IPS-NIHi7 (cell line): ENCODE data around the gene MRC1.

ENCODE experiments used
- DNase-seq: peaks from one replicate; pipeline ENCODE4 v3.0.0; 2012; ENCODE audit warnings: mixed read lengths; ENCODE audit errors: extremely low spot score

Gene MRC1

DNA sequence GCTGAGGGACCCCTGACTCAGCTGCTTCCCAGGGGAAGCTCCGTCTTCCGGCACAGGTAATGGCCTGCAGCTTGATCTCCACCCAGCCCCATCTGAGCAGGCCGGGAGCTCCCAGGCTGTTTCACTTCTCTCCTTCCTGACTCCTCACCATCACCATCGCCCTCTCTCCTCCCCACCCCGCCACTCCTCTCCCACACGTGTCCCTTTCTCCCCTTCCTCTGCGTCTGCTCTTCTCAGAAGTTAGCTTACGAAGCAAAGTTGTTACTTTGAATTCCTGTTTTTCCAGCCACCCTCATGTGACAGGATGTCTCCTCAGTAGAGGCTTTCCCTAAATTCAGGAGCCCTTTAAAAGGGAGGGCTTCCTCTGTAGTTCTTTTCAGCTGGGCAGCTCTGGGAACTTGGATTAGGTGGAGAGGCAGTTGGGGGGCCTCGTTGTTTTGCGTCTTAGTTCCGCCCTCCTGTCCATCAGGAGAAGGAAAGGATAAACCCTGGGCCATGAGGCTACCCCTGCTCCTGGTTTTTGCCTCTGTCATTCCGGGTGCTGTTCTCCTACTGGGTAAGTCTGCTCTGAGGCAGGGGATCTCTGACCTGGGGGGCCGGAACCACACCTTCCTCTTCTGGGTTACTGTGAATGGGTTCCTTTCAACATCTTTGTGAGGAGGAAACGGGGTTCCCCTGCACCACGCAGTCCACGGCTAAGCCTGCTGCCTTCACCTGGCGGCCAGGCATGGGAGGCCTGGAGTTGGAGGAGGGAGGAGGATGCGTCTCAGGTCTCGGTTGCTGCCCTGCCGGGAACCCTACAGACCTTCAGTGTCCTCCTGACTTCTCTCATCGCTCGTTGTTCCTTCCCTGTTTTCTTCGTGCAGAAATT, at the start of gene MRC1:
TSS of gene MRC1 (plus strand) at position 378 of the 871 bp plus-strand sequence. CDS start at position 496, 118 bp downstream.
- DNase-seq, result peak; percentile 19

DNA sequence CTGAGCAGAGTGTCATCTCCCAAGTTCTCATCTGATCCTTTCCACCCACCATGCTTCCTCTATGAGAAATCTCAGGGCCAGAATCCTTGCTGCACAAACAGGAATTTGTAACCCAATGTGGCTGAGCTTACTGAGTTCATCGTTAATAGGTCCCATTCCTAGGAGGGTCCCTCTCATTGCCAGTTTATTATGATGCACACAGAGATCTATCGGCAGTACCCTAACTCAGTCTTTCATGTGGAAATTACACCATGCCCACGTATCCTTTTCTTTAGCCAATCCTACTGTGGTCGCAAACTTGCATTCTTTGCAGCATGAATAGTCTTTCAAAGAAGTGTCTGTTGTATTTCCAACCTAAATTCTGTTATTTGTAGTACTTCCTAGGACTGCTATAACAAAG, 45.0 kb upstream of the MRC1 start:
- DNase-seq, result peak; percentile 35

DNA sequence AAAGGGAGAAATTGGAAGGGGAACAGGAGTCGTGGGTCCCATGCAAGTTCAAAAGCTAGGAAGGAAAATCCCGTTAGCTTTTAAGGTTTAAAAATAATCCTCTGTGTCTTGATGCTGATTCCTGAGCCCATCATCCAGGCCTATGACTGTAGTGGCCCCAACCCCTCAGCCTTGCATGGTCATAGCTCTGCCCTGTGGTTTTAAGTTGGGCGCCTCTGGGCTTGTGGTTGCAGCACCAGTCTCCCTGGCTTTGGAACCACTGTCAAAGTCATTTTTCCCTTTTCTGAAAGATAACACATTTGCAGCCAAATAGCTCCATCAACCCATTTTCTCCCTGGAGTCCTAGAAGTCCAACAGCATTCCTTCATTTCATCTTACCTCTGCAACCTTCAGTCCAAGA, 43.5 kb upstream of the MRC1 start:
- DNase-seq, result no peak

DNA sequence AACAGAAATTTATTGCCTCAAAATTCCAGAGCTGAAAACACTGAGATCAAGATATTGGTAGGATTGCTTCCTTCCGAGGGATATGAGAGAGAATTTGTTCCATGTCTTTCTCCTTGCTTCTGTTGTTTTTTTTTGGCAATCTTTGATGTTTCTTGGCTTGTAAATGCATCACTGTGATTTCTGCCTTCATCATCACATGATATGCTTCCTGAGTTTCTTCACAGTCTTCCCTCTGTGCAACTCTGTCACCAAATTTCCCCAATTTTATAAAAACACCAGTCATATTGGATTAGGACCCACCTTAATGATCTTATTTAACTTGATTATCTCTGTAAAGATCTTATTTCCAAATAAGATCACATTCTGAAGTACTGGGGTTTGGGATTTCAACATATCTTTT, 42.4 kb upstream of the MRC1 start:
- no peak for DNase-seq

DNA sequence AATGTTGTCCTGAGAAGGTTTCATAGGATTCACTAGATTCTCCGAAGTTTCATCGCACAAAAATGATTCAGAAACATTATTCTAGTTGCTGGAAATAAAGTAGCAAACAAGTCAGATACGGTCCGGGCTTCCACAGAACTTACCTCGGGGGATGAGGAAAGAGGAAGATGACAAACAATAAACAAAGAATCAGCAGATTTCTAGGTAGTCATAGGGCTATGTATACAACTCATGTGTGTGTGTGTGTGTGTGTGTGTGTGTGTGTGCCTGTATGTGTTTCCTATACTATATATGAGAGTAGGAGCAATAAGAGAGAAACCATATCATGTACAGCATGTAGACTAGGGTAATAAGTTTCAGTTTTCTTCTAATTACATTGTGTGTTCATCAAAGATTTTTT, 40.7 kb upstream of the MRC1 start:
- no peak for DNase-seq

DNA sequence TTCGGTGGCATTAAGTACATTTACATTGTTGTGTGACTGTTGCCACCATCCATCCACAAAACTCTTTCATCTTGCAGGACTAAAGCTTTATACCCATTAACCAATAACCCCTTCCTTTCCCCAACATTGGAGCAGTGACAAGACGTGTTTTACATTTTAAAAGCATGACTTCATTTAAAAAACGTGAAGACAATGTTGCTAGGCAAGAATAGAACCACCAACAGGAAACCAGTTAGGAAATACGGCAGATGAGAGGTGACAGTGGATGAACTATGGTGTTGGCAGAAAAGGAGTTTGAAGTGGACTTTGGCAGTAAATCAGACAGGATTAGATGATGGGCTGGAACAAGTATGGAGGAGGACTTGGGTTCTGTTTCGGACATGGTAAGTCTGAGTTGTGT, 40.2 kb upstream of the MRC1 start:
- no peak for DNase-seq

DNA sequence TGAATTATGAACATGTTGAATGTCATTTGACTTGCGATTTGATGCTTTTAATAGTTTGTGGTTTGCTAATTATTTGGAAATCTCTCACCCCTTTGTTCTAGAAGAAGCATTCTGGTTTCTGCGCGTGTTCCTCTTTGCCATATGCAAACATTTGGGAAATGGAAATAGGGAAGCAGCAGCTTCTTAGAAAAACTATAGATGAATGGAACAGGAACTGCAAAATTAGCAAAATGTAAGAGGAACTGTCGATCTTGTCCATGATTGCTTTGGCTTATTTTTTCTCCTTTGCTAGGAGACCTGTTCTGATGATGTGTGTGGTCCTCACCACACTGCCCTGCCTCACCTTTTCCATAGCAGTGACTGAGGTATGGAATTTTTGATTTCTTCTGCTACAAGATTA, 38.1 kb upstream of the MRC1 start:
- DNase-seq, result no peak

DNA sequence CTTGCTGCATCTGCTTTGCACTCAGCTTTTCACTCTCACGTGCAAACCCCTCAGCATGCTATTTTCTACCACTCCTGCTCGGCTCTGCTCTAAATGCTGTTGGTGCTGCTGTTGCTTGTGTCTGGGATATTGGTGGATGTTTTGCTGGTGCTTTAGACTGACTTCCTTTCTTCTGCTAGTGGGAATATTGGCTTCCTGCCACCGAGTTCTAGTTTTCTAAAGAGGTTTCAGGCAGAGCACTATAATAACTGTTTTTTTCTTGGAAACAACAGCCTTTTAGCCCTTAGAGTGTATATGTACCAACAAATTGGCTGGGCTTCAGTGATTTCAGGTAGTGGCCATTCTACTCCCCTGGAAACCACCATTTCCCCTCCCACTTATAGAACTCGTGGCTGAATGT, 29.4 kb upstream of the MRC1 start:
- no peak for DNase-seq

DNA sequence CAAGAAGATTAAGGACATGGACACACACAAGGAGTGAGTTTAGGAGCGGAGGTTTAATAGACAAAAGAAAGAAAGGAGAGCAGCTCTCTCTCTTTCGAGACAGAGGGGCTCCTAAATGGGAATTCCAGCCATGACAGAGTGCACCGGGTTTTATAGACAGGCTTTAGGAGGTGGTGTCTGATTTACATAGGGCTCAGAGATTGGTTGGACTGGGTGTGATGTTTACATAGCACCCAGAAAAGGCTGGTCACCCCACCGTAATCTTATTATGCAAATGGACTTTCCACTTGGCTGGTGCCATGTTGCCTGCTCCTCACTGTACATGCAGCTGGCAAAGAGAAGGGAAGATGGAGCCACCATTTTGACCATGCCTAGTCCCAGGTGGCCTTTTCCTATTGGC, 28.4 kb upstream of the MRC1 start:
- no peak for DNase-seq

DNA sequence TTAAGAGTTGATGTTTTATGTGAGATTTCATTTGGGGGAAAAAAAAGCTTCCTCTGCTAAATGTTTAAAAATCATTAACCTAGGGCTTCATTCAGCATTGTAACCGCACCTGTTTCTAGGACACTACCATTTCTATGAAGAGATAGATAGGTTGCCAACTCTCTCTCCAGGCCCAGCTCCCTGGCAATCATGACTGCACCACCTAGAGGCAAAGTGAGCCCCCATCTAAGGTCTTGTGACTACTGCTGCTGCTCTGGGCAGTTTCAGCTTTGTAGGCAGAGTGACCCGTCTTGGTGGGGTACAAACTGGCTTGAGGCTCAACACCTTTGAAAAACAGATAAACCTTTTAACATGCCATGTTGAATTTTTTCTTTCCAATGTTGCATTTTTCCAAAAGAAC, 27.3 kb upstream of the MRC1 start:
- peak; percentile 49 for DNase-seq

DNA sequence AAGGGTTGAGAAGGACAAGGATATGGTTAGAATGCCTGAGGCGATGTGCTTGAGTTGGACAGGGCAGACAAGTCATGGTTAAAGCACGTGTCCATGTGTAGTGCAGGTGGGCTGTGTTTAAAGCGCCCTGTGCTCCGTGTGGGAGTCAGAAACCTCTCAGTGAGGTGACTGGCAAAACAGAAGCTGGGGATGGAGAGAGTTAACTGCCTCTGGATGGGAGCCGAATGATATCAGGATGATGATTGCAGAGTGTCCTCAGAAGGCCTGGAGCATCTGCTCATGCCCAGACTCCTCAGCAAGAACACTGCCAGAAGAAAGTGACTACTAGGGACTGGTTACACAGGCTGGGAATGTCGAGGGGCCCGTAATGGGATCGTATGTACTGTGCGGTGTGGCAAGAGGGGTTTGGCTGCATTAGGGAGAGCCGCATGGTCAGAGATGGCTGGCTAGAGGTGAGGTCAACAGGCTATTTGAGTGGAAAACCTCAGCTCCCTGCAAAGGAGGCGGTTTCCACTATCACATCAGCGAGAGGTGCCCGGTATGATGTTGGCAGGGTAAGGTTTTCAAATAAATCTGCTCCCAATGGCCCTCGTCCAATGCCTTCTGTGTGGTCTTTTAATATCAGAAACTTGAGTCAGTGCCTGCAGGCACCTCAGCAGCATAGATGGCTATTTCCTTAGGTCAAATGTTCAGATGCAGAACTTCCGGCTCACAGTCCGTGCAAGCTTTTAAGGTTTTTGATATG, 26.1 kb upstream of the MRC1 start:
- no peak for DNase-seq

DNA sequence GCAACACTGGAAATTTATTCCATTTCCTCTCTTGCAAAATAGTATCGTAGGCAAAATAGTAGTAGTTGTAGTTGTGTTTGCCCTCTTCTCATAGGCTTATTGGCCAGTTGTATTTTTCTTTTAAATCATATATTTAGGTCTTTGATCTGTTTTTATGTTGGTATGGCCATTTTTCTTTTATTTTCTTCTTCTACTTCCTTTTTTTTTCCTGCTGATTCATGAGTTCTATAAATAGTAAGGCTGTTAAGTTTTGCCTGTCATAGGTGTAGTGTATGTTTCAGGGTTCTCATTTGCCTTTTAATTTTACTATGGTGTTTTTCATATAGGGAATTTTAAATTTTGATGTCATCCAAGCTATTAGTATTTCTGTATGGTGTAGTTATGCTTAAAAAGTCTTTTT, 25.4 kb upstream of the MRC1 start:
- DNase-seq, result no peak

DNA sequence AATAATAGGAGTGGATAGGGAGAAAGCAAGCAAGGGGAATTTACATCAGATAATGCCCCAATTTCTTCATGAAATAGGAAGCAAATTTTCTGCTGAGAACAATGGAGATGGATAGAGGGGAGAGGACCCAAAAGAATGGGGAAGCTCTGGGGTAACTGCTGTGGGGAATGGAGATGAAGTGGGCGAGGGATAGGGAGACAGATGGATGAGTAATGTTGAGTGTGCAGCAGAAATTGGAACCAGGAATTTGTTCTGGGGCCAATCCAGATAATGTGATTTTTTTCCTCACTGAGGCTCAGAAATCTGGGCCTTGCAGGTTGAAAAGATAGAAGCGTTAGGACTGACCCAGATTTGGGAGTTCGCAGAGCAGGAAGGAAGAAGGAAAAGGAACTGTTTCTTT, 24.5 kb upstream of the MRC1 start:
- DNase-seq, result no peak

DNA sequence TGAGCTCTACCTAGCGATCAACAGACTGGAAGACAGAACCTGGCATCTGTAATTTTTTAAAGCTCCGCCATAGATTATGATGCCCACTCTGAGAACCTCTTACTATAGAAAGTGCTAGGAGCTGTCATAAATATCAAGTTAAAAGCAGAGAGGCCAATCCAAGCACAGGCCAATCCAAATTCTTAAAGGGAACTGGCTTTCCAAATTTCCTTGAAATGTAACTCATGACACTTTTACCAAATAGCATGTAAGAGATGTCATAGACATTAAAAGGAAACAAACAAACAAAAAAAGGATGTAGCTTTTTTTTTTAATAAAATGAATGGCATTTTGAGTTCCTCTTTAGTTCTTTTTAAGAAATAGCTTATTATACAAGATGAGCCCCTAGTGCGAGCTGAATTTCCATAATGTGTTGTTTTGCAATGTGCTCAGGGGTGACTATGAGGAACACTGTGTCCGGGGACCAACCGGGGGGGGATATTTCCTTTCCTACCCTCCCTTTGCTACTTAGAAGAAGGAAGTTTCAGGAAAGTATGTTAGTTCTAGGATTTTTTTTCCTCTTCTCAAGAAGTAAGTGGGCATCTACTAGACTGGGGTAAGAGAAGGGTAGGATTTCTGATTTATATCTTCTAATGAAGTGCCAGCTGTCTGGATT, 23.7 kb upstream of the MRC1 start:
- no peak for DNase-seq

DNA sequence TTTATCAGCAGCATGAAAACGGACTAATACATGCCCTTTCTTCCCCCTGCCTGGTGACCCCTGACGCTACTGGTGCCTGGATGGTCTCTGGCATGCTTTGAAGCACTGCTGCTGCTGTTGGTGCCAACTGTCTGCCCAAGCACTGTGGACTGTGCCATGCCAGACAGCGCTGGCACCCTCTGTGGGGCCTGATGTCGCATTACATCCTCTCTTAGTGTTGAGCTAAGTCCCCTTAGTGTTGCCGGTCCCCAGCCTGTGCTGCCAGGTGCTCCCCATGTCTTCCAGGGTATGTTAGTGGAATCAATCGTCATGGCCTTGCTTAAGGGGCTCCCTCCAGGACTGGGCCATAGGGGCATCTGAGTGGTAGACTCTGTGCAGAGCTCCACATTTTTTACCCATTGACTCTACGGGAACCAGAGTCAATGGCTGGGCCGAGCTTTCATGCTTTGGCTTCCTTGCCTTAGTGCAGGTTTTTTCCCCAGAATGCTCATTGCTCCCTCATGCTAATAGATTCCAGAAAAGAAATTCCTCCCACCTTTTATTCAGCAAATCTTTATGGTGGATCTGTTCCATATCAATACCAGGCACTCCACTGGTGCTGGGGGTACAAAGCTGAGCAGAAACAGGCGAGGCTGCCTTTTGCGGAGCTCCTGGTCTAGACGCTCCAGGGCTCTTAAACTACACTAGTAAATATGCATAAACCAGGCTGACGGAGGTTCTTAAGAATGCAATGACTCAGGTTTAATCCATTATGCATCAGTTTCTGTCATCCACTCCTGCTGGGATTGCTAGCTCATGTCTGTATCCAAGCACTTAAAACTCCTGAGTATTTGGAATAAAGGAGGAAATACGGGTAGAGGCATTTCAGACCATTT, 21.8 kb upstream of the MRC1 start:
- DNase-seq, result peak; percentile 39

DNA sequence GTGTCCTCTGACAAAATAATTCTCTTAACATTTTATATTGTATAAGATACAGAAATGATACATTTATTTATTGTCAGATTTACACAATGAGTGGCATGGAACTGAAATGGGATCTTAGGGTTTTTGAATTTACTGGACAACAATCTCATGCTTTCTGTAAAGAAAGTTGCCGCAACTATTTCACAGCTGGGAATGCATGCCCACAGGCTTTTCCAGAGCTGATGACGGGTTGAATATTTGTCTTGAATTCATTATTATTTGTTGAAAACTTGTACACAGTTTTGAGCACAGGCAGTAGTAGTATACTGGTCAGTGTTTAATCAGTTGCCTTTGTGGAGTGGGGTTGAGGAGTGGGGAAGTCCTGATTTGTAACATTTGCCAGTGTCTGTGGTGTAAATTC, 20.5 kb upstream of the MRC1 start:
- DNase-seq, result no peak

DNA sequence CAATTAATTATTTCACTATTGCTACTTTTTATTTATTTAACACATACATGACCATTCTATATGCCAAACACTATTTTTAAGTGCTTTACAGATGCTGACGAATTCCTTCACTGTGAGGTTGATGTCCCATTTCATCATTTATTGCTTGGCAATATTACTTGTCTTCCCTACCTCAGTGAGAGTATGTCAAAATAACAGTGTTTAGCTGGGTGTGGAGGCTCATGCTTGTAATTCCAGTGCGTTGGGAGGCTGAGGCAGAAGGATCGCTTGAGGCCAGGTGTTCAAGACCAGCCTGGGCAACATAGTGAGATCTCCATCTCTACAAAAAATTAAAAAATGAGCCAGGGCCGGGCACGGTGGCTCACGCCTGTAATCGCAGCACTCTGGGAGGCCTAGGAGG, 19.8 kb upstream of the MRC1 start:
- DNase-seq, result no peak

DNA sequence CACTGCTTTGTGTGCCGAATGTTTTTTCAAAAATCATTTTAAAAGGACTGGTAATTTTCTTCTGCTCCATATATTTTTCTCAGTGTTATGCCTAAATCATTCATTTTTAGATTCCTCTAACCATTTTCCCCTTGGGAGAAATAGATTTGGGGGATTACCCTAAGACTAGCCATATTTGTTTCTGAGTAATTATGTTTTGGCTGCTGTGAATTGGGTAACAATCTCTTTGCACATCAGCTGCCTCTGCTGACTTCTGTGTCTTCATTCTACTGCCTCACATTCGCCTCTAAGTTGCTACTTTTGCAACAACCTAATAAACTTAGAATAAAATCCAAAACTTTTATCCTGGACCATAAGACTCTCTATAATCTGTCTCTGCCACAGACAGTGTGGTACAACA, 18.5 kb upstream of the MRC1 start:
- no peak for DNase-seq

DNA sequence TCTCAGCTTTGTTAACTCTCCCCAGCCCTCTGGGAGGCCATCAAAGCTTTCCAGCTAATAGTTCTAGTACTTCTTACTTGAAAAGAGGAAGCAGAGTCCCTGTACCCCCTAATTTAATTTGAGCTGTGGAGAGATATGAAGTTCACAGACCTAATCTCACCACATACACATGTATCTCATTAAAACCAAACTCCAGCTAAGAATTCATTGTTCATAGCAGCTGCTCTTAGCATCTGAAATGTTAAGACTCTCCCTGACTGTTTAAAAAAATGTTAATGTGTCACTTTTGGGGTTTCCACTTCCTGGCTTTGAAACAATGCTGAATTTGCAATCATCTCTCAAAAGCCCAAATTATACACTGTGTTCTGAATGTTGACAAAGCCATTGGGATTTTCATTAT, 16.2 kb upstream of the MRC1 start:
- DNase-seq, result no peak

DNA sequence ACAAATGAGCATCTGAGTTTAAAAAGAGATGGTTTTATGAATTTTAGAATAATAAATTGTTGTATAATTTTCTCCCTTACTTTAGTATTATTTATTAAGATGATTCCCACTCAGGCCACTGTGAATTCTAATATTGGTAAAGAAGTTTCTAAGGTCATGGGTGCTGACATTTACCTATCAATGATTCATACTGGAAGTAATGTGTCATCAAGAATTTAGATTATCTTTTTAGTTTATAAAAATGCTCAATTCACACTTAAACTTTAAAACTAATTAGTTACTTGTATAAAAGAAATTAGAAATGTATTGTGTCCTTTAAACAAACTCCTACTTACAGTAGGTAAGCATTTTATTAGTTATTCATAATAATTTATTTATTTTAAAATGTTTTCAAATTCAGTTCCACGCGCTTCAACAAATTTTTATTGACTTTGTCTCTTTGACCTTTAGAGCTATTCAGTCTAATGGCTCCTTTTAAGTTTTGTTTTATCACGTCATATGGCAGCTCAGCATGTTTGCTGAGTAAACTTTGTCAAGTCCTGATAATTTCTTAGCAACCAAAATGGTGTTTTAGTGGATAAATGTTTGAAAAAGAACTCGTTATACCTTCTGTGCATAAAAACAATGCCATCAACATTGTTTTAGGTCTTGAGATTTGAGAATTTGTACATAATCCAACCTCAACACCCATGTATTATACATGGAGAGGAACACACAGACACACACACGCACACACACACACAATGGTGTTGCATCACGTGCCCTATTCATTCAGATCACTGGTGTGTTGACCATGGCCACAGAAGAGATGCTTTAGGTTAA, 15.1 kb upstream of the MRC1 start:
- no peak for DNase-seq

DNA sequence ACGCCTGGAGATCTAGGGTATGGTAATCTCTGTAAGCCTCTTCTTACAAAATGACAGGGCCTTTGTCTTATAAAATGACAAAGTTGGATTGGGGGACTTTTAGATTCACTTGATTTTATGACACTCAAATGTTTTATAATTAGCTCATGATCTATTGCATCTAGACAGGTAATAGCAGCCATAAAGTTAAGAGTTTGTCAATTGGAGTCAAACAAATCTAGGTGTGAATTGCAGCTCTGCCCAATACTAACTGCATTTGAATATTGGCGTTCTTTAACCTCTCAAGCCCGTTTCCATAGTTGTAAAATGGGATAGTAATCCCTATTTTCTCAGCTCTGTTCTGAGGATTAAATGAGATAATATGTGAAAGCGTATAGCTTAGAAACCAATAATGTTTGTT, 14.1 kb upstream of the MRC1 start:
- DNase-seq, result no peak
